Measurements from ENCODE around the gene OOSP4B.
"Not testable (repeated sequence)": the region's sequence is repeated elsewhere in the genome, so short reads cannot be mapped to it uniquely, and the experiment has no call there.

OOSP4B gene

GRCh38 chr11:60059521-60060240 is 42.7 kb downstream of the OOSP4B start:
- no peak for DNase-seq (ENCODE audit: low read depth)

- DNase-seq (ENCODE audit: low read depth), result no peak
These were observed 47.1 kb downstream of the OOSP4B start for GRCh38 chr11:60064111-60064510.

- DNase-seq (ENCODE audit: low read depth), result no peak
These were observed 48.8 kb downstream of the OOSP4B start for GRCh38 chr11:60065801-60066200.

GRCh38 chr11:60069450-60069849 is 52.5 kb downstream of the OOSP4B start:
- DNase-seq (ENCODE audit: low read depth), result no peak

GRCh38 chr11:60071644-60072043 is 54.7 kb downstream of the OOSP4B start:
- not testable (repeated sequence) for DNase-seq (ENCODE audit: low read depth)

- no peak for DNase-seq (ENCODE audit: low read depth)
These were observed 60.3 kb downstream of the OOSP4B start for GRCh38 chr11:60077216-60077817.

GRCh38 chr11:60077981-60078380 is 61.0 kb downstream of the OOSP4B start:
- DNase-seq (ENCODE audit: low read depth), result no peak

- no peak for DNase-seq (ENCODE audit: low read depth)
These were observed 61.8 kb downstream of the OOSP4B start for GRCh38 chr11:60078745-60079144.

GRCh38 chr11:60080535-60080934 is 63.6 kb downstream of the OOSP4B start:
- DNase-seq (ENCODE audit: low read depth), result no peak

Measured in ELR (cell line).